HG02938 (cell line): ENCODE data around the gene TMPRSS6.

ENCODE experiments used
- ATAC-seq: cut with Tn5 transposase; IDR thresholded peaks from one replicate; pipeline ENCODE4 v1.9.1; 2021; ENCODE audit warnings: mild to moderate bottlenecking, moderate library complexity; ENCODE audit not compliant: unreplicated experiment

Gene TMPRSS6

GRCh38 chr22:37119872-37120271 lies 10.4 kb upstream of the TMPRSS6 start:
- ATAC-seq, result no peak

- no peak for ATAC-seq
Measured at GRCh38 chr22:37118083-37118482, 8.6 kb upstream of the TMPRSS6 start.

GRCh38 chr22:37117092-37117491 lies 7.6 kb upstream of the TMPRSS6 start:
- no peak for ATAC-seq

GRCh38 chr22:37115032-37115431 lies 5.5 kb upstream of the TMPRSS6 start:
- ATAC-seq, result no peak

GRCh38 chr22:37113757-37114156 lies 4.2 kb upstream of the TMPRSS6 start:
- ATAC-seq, result no peak

GRCh38 chr22:37112084-37112728 lies 2.7 kb upstream of the TMPRSS6 start:
- ATAC-seq, result no peak

GRCh38 chr22:37111156-37111717 lies 1.7 kb upstream of the TMPRSS6 start:
- no peak for ATAC-seq

- ATAC-seq, result no peak
Measured at GRCh38 chr22:37107816-37108621, 1.5 kb downstream of the TMPRSS6 start.

- ATAC-seq, result no peak
Measured at GRCh38 chr22:37105990-37106389, 3.5 kb downstream of the TMPRSS6 start.

- ATAC-seq, result no peak
Measured at GRCh38 chr22:37105154-37105553, 4.4 kb downstream of the TMPRSS6 start.

- no peak for ATAC-seq
Measured at GRCh38 chr22:37103656-37104452, 5.7 kb downstream of the TMPRSS6 start.

- no peak for ATAC-seq
Measured at GRCh38 chr22:37103151-37103550, 6.4 kb downstream of the TMPRSS6 start.

- ATAC-seq, result no peak
Measured at GRCh38 chr22:37101311-37102066, 8.0 kb downstream of the TMPRSS6 start.

GRCh38 chr22:37100589-37101127 lies 8.9 kb downstream of the TMPRSS6 start:
- no peak for ATAC-seq

- ATAC-seq, result no peak
Measured at GRCh38 chr22:37098976-37099591, 10.4 kb downstream of the TMPRSS6 start.

GRCh38 chr22:37097346-37097745 lies 12.2 kb downstream of the TMPRSS6 start:
- no peak for ATAC-seq

GRCh38 chr22:37095113-37095512 lies 14.4 kb downstream of the TMPRSS6 start:
- ATAC-seq, result no peak

- no peak for ATAC-seq
Measured at GRCh38 chr22:37094239-37094638, 15.3 kb downstream of the TMPRSS6 start.

- ATAC-seq, result no peak
Measured at GRCh38 chr22:37092997-37093396, 16.5 kb downstream of the TMPRSS6 start.

- no peak for ATAC-seq
Measured at GRCh38 chr22:37091994-37092393, 17.5 kb downstream of the TMPRSS6 start.
